Measurements from ENCODE around the gene STARD9. TPM values are rescaled to one million over a fixed set of nuclear protein-coding genes. Genes with fewer than 3 reads are reported as not detected.

The STARD9 gene
- total and polyA plus RNA-seq, 4 donors: 2.4 to 27.6 (median 10.8) TPM

- Histone ChIP-seq H3K4me3 (no peak overlapping the region), H3K9ac (ENCODE audit: insufficient read depth in 1 of 2, low read length in 2 of 2) (no peak overlapping the region), H3K4me1 (ENCODE audit: control insufficient read depth in 5 of 5, insufficient read depth in 5 of 5, low read length in 5 of 5) (peaks cover 3 to 11% (median 4%) of the 10 kb centered on the region in 5 donors), H3K36me3 (ENCODE audit: control insufficient read depth in 4 of 4, insufficient read depth in 4 of 4, low read length in 4 of 4) (no peaks in the 10 kb centered on the region), H3K27ac (ENCODE audit: low read depth in 1 of 2, low read length in 1 of 2) (peak overlapping the region in 1 of 2 donors; percentile 35), H3K9me3 (ENCODE audit: control insufficient read depth in 4 of 4, insufficient read depth in 3 of 4, low read length in 3 of 4) (no peaks in the 10 kb centered on the region), H3K27me3 (ENCODE audit: control insufficient read depth in 3 of 3, insufficient read depth in 3 of 3, low read length in 2 of 3) (no peaks in the 10 kb centered on the region)
- no peak for TF ChIP-seq CTCF (IDR thresholded peaks at IDR 0.05; ENCODE audit: control extremely low read depth, extremely low read depth)
- ATAC-seq (ENCODE audit: insufficient read depth, low FRiP score) (no peak), DNase-seq (peak in 1 of 3 donors; percentile 40)
- 77 to 85% methylated on average over 8 of the region's 8 CpGs for WGBS, 2 donors
Measured at GRCh38 chr15:42612367-42612912, 37.0 kb downstream of the STARD9 start.

GRCh38 chr15:42616107-42616506 lies 40.7 kb downstream of the STARD9 start:
- Histone ChIP-seq H3K27me3 (ENCODE audit: control insufficient read depth in 3 of 3, insufficient read depth in 3 of 3, low read length in 2 of 3) (no peaks in the 10 kb centered on the region), H3K36me3 (ENCODE audit: control insufficient read depth in 4 of 4, insufficient read depth in 4 of 4, low read length in 4 of 4) (peaks cover 0 to 2% (median 0%) of the 10 kb centered on the region in 4 donors), H3K9me3 (ENCODE audit: control insufficient read depth in 4 of 4, insufficient read depth in 3 of 4, low read length in 3 of 4) (no peaks in the 10 kb centered on the region), H3K9ac (ENCODE audit: insufficient read depth in 1 of 2, low read length in 2 of 2) (no peak overlapping the region), H3K4me3 (no peak overlapping the region), H3K27ac (ENCODE audit: low read depth in 1 of 2, low read length in 1 of 2) (no peak overlapping the region), H3K4me1 (ENCODE audit: control insufficient read depth in 5 of 5, insufficient read depth in 5 of 5, low read length in 5 of 5) (peaks cover 0 to 4% (median 3%) of the 10 kb centered on the region in 5 donors)
- ATAC-seq (ENCODE audit: insufficient read depth, low FRiP score): no peak
- no peak for DNase-seq
- WGBS, 2 donors: 33% methylated on average over 2 of the region's 2 CpGs
- no peak for TF ChIP-seq CTCF (IDR thresholded peaks at IDR 0.05; ENCODE audit: control extremely low read depth, extremely low read depth)

- ATAC-seq (ENCODE audit: insufficient read depth, low FRiP score) (no peak), DNase-seq (no peak)
- Histone ChIP-seq H3K27me3 (ENCODE audit: control insufficient read depth in 3 of 3, insufficient read depth in 3 of 3, low read length in 2 of 3) (no peaks in the 10 kb centered on the region), H3K4me3 (no peak overlapping the region), H3K4me1 (ENCODE audit: control insufficient read depth in 5 of 5, insufficient read depth in 5 of 5, low read length in 5 of 5) (peaks cover 0 to 4% (median 1%) of the 10 kb centered on the region in 5 donors), H3K9me3 (ENCODE audit: control insufficient read depth in 4 of 4, insufficient read depth in 3 of 4, low read length in 3 of 4) (no peaks in the 10 kb centered on the region), H3K27ac (ENCODE audit: low read depth in 1 of 2, low read length in 1 of 2) (no peak overlapping the region), H3K36me3 (ENCODE audit: control insufficient read depth in 4 of 4, insufficient read depth in 4 of 4, low read length in 4 of 4) (peaks cover 0 to 3% (median 0%) of the 10 kb centered on the region in 4 donors), H3K9ac (ENCODE audit: insufficient read depth in 1 of 2, low read length in 2 of 2) (no peak overlapping the region)
- 88 to 93% methylated on average over 4 of the region's 4 CpGs for WGBS, 2 donors
- no peak for TF ChIP-seq CTCF (IDR thresholded peaks at IDR 0.05; ENCODE audit: control extremely low read depth, extremely low read depth)
Measured at GRCh38 chr15:42619656-42620371, 44.4 kb downstream of the STARD9 start.

Data from lung (tissue), 12 donors.